HG03558 (cell line): ENCODE results near the gene HOXC4.
A peak's percentile ranks its signal among the peaks of the same experiment; 100 is the strongest.
"Not testable (repeated sequence)": the region's sequence is repeated elsewhere in the genome, so short reads cannot be mapped to it uniquely, and the experiment has no call there.

Experiments used
- ATAC-seq: cut with Tn5 transposase; IDR thresholded peaks from one replicate; pipeline ENCODE4 v1.9.1; 2021; ENCODE audit warnings: moderate number of reproducible peaks; ENCODE audit not compliant: unreplicated experiment; ENCODE audit errors: extremely low read depth

Gene HOXC4

GRCh38 chr12:54052438-54053002, 1.1 kb upstream of the HOXC4 start:
- no peak for ATAC-seq

GRCh38 chr12:54053003-54053750, 458 bp upstream of the HOXC4 start:
- peak; percentile 46 for ATAC-seq

GRCh38 chr12:54054742-54055194, 1.1 kb downstream of the HOXC4 start:
- no peak for ATAC-seq

- no peak for ATAC-seq
These were observed 1.9 kb downstream of the HOXC4 start for GRCh38 chr12:54055552-54055951.

- ATAC-seq = no peak
These were observed 2.5 kb downstream of the HOXC4 start for GRCh38 chr12:54056110-54056509.

GRCh38 chr12:54058128-54058768, 4.6 kb downstream of the HOXC4 start:
- no peak for ATAC-seq

- no peak for ATAC-seq
These were observed 6.0 kb downstream of the HOXC4 start for GRCh38 chr12:54059668-54060067.

GRCh38 chr12:54060174-54060974, 6.7 kb downstream of the HOXC4 start:
- ATAC-seq = no peak

- ATAC-seq = no peak
These were observed 7.5 kb downstream of the HOXC4 start for GRCh38 chr12:54060975-54061778.

- no peak for ATAC-seq
These were observed 12.0 kb downstream of the HOXC4 start for GRCh38 chr12:54065677-54066076.

- ATAC-seq = no peak
These were observed 12.8 kb downstream of the HOXC4 start for GRCh38 chr12:54066408-54066807.

GRCh38 chr12:54068418-54069070, 14.9 kb downstream of the HOXC4 start:
- no peak for ATAC-seq

- no peak for ATAC-seq
These were observed 18.3 kb downstream of the HOXC4 start for GRCh38 chr12:54071942-54072341.

GRCh38 chr12:54074308-54074707, 20.7 kb downstream of the HOXC4 start:
- ATAC-seq = no peak

GRCh38 chr12:54075409-54075808, 21.8 kb downstream of the HOXC4 start:
- no peak for ATAC-seq

GRCh38 chr12:54075974-54076373, 22.3 kb downstream of the HOXC4 start:
- ATAC-seq = no peak

GRCh38 chr12:54077843-54078242, 24.2 kb downstream of the HOXC4 start:
- ATAC-seq = not testable (repeated sequence)

- not testable (repeated sequence) for ATAC-seq
These were observed 25.5 kb downstream of the HOXC4 start for GRCh38 chr12:54079115-54079514.
